Anterior cingulate cortex (tissue), 58 donors: ENCODE measurements around the gene PTPRU.
A peak's percentile ranks its signal among the peaks of the same experiment; 100 is the strongest.
"Not testable (repeated sequence)": the region's sequence is repeated elsewhere in the genome, so short reads cannot be mapped to it uniquely, and the experiment has no call there.

ENCODE experiments used
- DNase-seq, 58 donors: peaks; one replicate each; lab custom pipeline; 2025; lab: John Stamatoyannopoulos, UW

The PTPRU gene

GRCh38 chr1:29311352-29312030 lies 75.2 kb downstream of the PTPRU start:
- DNase-seq: no peak

DNA sequence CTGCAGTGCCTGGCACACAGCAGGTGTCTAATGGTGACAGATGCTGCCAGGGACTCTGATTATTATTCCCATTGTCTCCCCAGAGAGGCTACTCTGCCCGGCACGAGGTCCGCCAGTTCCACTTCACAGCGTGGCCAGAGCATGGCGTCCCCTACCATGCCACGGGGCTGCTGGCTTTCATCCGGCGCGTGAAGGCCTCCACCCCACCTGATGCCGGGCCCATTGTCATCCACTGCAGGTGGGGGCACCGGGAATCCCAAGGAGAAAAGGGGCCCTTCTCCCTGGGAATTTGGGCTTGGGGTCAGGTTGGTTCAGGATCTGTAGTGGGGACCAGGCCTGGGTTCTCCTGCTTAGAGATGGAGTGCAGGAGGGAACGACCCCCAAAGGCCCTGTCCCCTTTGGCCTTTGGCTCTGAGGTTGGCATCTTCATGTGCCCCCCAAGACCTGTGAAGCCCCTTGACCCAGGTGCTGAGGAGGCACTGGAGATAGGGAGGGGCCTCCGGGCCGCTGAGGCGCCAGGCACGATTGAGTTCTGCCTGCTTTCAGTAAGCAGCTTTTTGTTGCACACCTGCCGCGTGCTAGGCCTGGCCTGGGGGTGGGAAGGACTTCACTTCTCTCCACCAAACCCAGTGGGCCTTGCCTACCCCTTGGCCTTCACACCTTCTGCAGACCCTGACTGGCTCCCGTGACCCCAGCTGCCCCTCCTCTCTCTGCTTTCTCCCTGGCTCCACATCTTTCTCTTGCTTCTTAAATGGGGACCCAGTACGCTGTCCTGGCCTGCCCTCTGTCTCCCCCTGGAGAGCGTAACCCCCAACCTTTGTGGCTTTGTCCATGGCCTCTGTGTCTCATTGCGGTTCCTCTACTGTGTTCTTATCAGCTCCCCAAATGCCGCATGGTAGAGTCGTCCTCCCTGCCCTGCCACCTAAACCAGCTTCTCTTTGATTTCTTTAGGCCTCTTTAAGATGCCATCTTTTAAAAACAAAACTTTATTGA lies 76.4 kb downstream of the PTPRU start:
- no peak for DNase-seq

DNA sequence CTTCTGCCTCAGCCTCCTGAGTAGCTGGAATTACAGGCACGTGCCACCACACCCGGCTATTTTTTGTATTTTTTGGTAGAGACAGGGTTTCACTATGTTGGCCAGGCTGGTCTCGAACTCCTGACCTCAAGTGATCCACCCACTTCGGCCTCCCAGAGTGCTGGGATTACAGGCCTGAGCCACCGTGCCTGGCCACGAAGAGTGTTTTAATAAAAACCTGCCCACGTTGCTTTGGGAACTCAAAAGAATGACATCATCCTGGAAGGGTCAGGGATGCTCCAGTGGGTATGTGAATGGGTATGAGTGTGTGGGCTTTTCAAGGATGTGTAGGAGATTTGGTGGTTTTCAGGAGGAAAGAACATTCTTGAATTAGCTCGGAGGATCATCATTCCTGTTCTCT lies 78.4 kb downstream of the PTPRU start:
- not testable (repeated sequence) for DNase-seq

DNA sequence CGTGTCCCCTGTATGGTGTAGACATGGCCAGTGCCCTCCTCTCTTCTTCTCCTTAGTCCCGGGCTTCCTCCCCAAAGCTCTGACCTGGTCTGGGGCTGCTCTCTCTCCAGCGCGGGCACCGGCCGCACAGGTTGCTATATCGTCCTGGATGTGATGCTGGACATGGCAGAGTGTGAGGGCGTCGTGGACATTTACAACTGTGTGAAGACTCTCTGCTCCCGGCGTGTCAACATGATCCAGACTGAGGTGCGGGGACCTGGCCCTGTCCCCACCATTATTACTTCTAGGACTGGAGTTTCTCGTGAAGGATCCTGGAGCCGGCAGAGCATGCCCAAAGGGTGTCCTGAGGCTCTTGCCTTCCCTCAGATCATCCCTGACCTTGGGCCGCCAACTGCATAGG lies 78.9 kb downstream of the PTPRU start:
- no peak for DNase-seq

- DNase-seq: no peak
Observed at GRCh38 chr1:29315876-29316275, 79.6 kb downstream of the PTPRU start.

DNA sequence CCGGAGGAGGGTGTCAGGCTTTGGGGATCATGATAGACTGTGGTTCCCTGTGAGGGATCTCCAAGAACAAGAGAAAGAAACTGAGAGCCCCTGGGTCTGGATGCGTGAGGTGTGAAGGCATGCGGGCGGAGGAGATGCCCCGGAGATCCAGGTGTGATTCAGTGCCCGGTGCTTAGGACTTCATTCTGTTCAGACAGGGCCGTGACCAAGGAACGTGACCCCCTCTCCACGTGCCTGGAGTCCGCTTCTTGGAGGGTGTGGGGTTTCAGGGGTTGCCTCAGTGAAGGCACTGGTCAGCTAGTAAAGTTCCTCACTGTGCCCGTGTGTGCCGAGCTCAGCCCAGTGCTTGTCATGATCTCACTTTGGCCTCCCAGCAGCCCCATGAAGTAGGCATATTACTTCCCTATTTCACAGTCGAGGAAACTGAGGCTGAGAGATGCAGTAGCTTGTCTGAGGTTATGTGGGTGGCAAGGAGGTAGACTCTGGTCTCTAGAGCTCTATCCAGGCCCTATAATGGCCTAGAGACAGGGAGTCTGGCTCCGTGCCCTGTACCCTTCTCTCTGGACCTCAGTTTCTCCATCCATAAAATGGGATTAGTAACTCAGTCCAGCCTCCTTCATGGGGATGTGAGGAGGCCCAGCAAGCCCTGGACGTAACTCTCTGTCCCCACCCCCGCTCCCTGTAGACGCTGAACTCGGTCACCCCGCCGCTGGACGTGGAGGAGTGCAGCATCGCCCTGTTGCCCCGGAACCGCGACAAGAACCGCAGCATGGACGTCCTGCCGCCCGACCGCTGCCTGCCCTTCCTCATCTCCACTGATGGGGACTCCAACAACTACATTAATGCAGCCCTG lies 81.0 kb downstream of the PTPRU start:
- no peak for DNase-seq

GRCh38 chr1:29317916-29318530 lies 81.7 kb downstream of the PTPRU start:
- no peak for DNase-seq

DNA sequence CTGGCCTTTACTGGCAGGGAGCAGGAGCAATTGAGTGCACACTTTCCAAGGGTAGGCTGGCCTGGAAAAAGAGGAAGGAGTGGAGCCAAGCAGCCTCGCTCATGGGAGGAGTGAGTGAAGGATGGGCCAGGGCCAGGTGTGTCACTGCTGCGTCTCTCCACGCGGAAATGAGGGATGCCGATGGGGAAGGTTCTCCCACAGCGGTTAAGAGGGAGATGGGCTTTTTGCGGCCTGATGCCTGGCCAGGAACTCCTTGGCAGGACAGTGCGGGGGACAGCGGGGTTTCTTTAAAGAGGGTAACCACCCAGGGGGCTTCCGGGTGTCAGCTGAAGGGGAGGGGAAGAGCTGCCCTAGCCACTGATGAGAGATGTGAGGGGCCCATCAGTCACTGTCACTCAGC lies 82.4 kb downstream of the PTPRU start:
- DNase-seq: no peak

DNA sequence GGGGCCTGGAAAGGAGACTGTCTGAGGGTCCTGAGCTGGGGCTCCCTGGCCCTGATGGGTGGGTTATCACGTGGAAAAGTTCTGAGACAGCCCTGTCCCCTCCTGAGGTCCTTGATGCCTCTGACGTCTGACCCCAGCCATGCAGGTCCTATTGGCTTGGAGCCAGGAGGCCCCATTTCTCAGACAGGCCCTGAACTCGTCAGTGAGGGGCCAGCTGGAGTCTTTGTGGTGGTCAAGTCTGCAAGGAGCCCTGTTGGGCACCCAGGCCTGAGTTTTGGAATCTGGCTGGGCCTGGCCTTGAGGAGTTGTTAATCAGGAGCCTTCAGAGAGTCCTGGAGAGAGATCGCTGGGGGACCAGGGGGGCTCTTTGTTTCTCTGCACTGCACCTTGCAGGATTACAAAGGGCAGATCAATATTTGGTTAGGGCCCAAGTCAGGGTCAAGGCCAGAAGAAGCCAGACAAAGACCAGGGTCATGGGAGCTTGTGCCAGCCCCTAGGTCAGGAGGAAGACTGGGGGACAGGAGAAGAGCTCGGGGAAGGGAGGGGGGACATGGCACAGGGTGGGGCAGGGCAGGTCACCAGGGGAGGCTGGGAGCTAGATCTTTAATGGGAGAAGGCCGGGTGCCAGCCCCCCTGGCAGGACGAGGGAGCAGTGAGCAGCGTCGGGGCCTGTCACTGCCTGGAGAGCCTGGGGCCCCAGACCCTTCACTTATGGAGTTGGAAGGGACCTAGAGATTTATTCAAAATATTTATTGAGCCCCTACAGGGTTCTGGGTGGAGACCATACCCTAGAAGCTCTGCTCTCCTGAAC lies 83.2 kb downstream of the PTPRU start:
- no peak for DNase-seq

DNA sequence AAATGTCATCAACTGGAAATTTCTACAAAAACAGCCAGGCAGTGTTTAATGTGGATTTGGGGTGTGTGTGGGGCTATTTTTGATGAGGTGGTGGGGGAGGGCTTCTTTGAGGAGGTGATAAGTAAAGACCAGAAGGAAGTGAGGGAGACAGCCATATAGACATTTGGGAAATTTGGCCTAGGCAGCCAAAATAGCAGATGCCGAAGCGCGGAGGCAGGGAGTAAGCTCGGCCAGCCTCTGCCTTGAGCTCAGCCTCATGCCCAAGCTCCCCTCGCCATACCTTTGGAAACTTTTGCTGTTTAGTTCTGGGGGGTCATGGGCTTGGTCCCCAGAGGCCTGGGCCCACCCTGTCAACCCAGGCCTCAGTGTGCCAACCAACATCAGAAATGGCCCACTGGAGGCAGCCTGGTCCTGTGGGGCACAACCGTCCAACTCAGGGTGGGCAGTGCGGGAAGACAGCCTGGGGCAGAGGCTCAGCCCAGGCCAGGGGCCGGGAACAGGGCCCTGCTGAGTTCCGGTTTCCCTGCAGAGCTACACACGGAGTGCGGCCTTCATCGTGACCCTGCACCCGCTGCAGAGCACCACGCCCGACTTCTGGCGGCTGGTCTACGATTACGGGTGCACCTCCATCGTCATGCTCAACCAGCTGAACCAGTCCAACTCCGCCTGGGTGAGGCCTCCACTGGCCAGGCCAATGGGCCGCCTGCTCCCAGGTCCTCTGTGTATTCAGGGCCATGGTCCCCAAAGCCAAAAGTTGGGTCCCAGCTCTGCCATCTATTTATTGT lies 84.0 kb downstream of the PTPRU start:
- no peak for DNase-seq

GRCh38 chr1:29321176-29321575 lies 84.9 kb downstream of the PTPRU start:
- DNase-seq: no peak

DNA sequence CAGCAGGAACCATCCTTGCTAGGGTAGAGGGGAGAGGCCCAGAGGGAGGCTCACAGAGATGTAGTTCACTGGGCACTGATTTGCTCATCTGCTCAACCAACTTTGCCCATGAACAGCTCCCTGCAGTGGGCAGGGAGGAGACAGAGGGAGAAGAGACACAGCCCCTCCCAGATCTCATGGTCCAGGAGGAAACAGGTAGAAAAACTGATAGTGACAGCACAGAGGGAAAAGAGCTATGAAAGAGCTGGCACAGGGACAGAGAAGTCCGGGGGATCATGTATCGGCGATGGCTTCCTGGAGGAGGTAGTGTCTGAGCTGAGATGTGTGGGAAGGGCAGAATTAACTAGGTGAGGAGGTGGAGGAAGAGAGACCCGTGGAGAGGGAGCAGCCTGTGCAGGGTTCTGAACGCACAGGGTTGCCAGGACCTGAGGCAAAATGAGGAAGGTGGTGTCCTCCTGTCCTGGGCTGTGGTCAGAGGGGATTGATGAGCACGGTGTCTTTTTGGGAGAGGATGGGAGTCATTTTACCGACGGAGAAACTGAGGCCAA lies 85.9 kb downstream of the PTPRU start:
- DNase-seq: no peak

GRCh38 chr1:29322861-29323585 lies 86.7 kb downstream of the PTPRU start:
- DNase-seq: peak in 1 of 58 donors; percentile 11

- peak in 28 of 58 donors; percentile 7 to 67 (median 26) for DNase-seq
Observed at GRCh38 chr1:29323636-29324035, 87.3 kb downstream of the PTPRU start.

DNA sequence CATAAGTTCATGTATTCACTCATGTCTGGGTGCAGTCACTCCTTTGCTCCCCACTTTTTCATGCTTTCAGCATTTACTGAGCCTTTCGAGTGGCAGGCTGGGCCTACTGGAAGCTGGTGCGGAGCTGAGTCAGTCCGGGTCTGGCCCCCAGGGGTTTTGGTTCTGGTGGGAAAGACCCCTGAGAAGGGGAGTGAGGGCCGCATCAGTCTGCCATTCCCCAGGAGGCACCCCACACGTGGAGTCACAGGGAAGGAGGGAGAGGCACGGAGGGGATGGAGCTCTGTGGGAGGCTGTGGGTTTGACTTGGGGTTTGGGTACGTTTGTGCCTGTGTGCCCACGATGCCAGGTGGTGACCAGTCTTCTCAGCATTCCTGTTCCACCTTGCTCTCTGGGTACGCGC lies 87.9 kb downstream of the PTPRU start:
- DNase-seq: no peak

- no peak for DNase-seq
Observed at GRCh38 chr1:29324771-29325351, 88.5 kb downstream of the PTPRU start.

- DNase-seq: no peak
Observed at GRCh38 chr1:29325675-29326074, 89.4 kb downstream of the PTPRU start.
